A673 (cell line): ENCODE results near the gene PRKG1. TPM values are rescaled to one million over a fixed set of nuclear protein-coding genes. Genes with fewer than 3 reads are reported as not detected.

Experiments
- BruUV-seq: library from RNA; stranded (reverse); fragments of 400-500 nt; replicated peaks from 2 replicates; lab custom pipeline; 2021; lab: Mats Ljungman, UMichigan
- CTCF ChIA-PET: fragments of 300-600 bp; sonication (Branson Sonifier 250); formaldehyde crosslinking; loops from one replicate; lab custom pipeline; 2022; ENCODE audit warnings: antibody characterized with exemption; lab: Charles Lee
- POLR2A ChIA-PET: fragments of 300-600 bp; sonication (Branson Sonifier 250); formaldehyde crosslinking; loops from one replicate; lab custom pipeline; 2022; ENCODE audit warnings: antibody characterized with exemption; ENCODE audit not compliant: low non-redundant PET; lab: Charles Lee
- DNase-seq: peaks from one replicate; pipeline ENCODE4 v3.0.0-alpha.2; 2015; ENCODE audit warnings: low spot score
- H3K27ac ChIP-seq: fragments of 200-600 bp; sonication (generic); 2 replicates; pipeline ENCODE4 v1.5.1; 2016; ENCODE audit warnings: mixed run types, low read depth, mild to moderate bottlenecking, mixed read lengths, antibody characterized with exemption, low read length; ENCODE audit not compliant: poor library complexity, severe bottlenecking
- H3K27me3 ChIP-seq: fragments of 200-600 bp; sonication (generic); replicated peaks from 2 replicates; pipeline ENCODE4 v1.6.1; 2017; ENCODE audit warnings: mixed run types, low read depth, mild to moderate bottlenecking, mixed read lengths, antibody characterized with exemption, low read length; ENCODE audit not compliant: insufficient read depth, poor library complexity
- H3K36me3 ChIP-seq: fragments of 200-600 bp; sonication (generic); 2 replicates; pipeline ENCODE4 v1.6.1; 2016; ENCODE audit warnings: mixed run types, mild to moderate bottlenecking, mixed read lengths, antibody characterized with exemption, low read length; ENCODE audit not compliant: insufficient read depth, poor library complexity, severe bottlenecking
- H3K4me1 ChIP-seq: fragments of 200-600 bp; sonication (generic); 2 replicates; pipeline ENCODE4 v1.6.1; 2017; ENCODE audit warnings: mixed run types, mild to moderate bottlenecking, mixed read lengths, antibody characterized with exemption, low read length; ENCODE audit not compliant: insufficient read depth, poor library complexity, severe bottlenecking
- H3K4me3 ChIP-seq: fragments of 200-600 bp; sonication (generic); 2 replicates; pipeline ENCODE4 v1.5.1; 2016; ENCODE audit warnings: low read depth, mixed run types, mild to moderate bottlenecking, mixed read lengths, low read length; ENCODE audit not compliant: poor library complexity, severe bottlenecking
- H3K9me3 ChIP-seq: fragments of 200-600 bp; sonication (generic); 2 replicates; pipeline ENCODE4 v1.6.1; 2016; ENCODE audit warnings: mixed run types, low read depth, mild to moderate bottlenecking, mixed read lengths, antibody characterized with exemption, low read length; ENCODE audit not compliant: poor library complexity, severe bottlenecking
- EZH2 ChIP-seq: fragments of 200-600 bp; sonication (generic); IDR thresholded peaks from 2 replicates; pipeline ENCODE4 v1.6.1; 2017; ENCODE audit warnings: borderline replicate concordance, low read depth, mild to moderate bottlenecking, mixed read lengths, antibody characterized with exemption, low read length; ENCODE audit not compliant: poor library complexity, severe bottlenecking
- intact Hi-C: fragments of 100-400 bp; cut with micrococcal nuclease; formaldehyde crosslinking; loops from one replicate; pipeline ENCODE4 v1.10.0; 2022; ENCODE audit not compliant: unreplicated experiment
- total RNA-seq: library from RNA; stranded (reverse); gene quantifications from 2 replicates; pipeline ENCODE4 v1.2.3, GENCODE V29; 2021
- TF ChIP-seq, protein P1 (sequence below): fragments of 300-800, 200-600 bp; sonication (generic); conservative IDR thresholded peaks from 2 replicates; pipeline ENCODE4 v1.5.1; 2017; ENCODE audit warnings: low read depth, mild to moderate bottlenecking, antibody characterized with exemption, low read length, moderate library complexity, mixed read lengths

The PRKG1 gene
- total RNA-seq, 1 experiment from 2014 or later = 0.58 TPM

DNA sequence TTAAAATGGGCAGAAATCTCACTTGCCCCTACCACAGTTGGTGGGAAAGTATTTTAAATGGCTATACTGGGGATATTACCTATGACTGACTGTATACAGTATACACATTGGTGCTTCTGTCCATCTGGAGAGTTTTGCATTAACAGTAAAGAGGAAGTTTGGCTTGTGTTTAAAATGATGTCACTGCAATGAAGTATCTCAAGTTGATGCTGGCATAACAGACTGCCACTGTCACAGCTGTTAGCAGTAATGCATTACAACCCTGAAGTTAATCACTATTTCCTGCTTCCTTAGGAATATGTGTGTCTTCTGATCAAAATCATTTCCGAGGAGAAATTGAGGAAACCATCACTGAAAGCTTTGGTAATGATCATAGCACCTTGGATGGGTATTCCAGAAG, 1241.7 kb downstream of the PRKG1 start:
- ChIA-PET POLR2A (no interaction called here), CTCF (no interaction called here)
- H3K27me3 ChIP-seq = peaks cover 44% of the 10 kb centered on the region
- H3K36me3 ChIP-seq = no peaks in the 10 kb centered on the region
- intact Hi-C loops = no loop called here
- TF ChIP-seq, protein P1, sequence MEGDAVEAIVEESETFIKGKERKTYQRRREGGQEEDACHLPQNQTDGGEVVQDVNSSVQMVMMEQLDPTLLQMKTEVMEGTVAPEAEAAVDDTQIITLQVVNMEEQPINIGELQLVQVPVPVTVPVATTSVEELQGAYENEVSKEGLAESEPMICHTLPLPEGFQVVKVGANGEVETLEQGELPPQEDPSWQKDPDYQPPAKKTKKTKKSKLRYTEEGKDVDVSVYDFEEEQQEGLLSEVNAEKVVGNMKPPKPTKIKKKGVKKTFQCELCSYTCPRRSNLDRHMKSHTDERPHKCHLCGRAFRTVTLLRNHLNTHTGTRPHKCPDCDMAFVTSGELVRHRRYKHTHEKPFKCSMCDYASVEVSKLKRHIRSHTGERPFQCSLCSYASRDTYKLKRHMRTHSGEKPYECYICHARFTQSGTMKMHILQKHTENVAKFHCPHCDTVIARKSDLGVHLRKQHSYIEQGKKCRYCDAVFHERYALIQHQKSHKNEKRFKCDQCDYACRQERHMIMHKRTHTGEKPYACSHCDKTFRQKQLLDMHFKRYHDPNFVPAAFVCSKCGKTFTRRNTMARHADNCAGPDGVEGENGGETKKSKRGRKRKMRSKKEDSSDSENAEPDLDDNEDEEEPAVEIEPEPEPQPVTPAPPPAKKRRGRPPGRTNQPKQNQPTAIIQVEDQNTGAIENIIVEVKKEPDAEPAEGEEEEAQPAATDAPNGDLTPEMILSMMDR = no peak
- TF ChIP-seq EZH2 = no peak
- H3K4me1 ChIP-seq = peaks cover 4% of the 10 kb centered on the region
- H3K9me3 ChIP-seq = no peaks in the 10 kb centered on the region
- no peak overlapping the region for H3K27ac ChIP-seq
- peak; percentile 20 for DNase-seq
- no TSS peak for BruUV-seq
- H3K4me3 ChIP-seq = no peak overlapping the region

DNA sequence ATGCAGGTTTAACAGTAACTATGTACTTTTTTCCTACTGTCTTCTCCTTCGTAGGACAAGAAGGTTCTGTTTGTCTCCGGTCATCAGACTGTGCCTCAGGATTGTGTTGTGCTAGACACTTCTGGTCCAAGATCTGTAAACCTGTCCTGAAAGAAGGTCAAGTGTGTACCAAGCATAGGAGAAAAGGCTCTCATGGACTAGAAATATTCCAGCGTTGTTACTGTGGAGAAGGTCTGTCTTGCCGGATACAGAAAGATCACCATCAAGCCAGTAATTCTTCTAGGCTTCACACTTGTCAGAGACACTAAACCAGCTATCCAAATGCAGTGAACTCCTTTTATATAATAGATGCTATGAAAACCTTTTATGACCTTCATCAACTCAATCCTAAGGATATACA, 1242.2 kb downstream of the PRKG1 start:
- POLR2A ChIA-PET = no interaction called here

DNA sequence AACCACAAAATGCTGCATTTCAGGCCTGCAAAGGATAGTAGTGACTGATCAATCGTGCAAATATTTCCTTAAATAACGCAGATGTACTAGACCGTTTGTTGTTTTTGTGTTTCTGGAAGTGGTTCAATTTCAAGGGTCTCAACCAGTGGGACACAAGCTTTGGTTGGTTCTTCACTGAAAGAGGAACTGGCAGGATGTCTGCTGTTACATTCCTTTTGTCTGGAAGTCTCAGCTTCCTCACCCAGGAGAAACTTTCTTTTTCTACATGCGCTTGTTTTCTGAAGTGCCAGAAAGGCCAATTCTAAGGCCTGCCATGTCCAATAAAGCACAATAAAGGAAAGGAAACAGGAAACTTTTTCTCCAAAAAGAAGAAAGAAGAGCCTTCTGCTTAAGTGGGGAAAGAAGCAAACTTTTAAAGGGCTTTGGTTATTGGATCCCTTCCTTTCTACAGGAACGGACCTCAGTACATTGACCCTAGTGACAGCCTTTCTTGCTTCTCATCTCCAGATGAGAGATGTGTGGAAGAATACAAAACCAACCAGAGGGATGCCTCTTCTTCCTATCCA, 1243.9 kb downstream of the PRKG1 start:
- H3K27ac ChIP-seq = no peak overlapping the region
- no peak for DNase-seq
- no peaks in the 10 kb centered on the region for H3K36me3 ChIP-seq
- TF ChIP-seq, protein P1 = no peak
- TF ChIP-seq EZH2 = no peak
- no peaks in the 10 kb centered on the region for H3K9me3 ChIP-seq
- no peak overlapping the region for H3K4me3 ChIP-seq
- no TSS peak for BruUV-seq
- ChIA-PET POLR2A (no interaction called here), CTCF (no interaction called here)
- H3K4me1 ChIP-seq = peaks cover 4% of the 10 kb centered on the region
- H3K27me3 ChIP-seq = peaks cover 23% of the 10 kb centered on the region
- intact Hi-C loops = no loop called here

More for the DNA sequence above, 1242.2 kb downstream of the PRKG1 start:
- DNase-seq = no peak
- Histone ChIP-seq H3K4me1 (peaks cover 4% of the 10 kb centered on the region), H3K27ac (no peak overlapping the region), H3K27me3 (peaks cover 39% of the 10 kb centered on the region), H3K4me3 (no peak overlapping the region), H3K36me3 (no peaks in the 10 kb centered on the region), H3K9me3 (no peaks in the 10 kb centered on the region)
- CTCF ChIA-PET = no interaction called here
- TF ChIP-seq, protein P1 = no peak
- no peak for TF ChIP-seq EZH2
- intact Hi-C loops = no loop called here
- BruUV-seq = no TSS peak
